ENCODE results near the gene SUSD1.

Gene SUSD1

GRCh38 chr9:112084907-112085306 lies 90.2 kb downstream of the SUSD1 start:
- Histone ChIP-seq H3K27ac (ENCODE audit: low read depth, low read length) (no peak overlapping the region), H2BK5ac (ENCODE audit: low read length) (no peak overlapping the region), H2AK5ac (ENCODE audit: low read length) (no peak overlapping the region), H3K4me3 (ENCODE audit: low read length) (no peak overlapping the region), H4K8ac (ENCODE audit: low read depth, low read length) (no peak overlapping the region), H3K4ac (ENCODE audit: low read depth, low read length) (no peak overlapping the region), H3K9ac (ENCODE audit: low read length) (no peak overlapping the region), H3K36me3 (ENCODE audit: control insufficient read depth, insufficient read depth, low read length) (no peaks in the 10 kb centered on the region), H3K23ac (ENCODE audit: low read length) (no peak overlapping the region), H3K4me2 (ENCODE audit: low read length) (no peak overlapping the region), H3K79me2 (ENCODE audit: control insufficient read depth, insufficient read depth, low read length) (no peaks in the 10 kb centered on the region), H3K79me1 (ENCODE audit: low read length) (no peaks in the 10 kb centered on the region), H3K27me3 (ENCODE audit: insufficient read depth, low read length, poor library complexity) (no peaks in the 10 kb centered on the region), H3K56ac (ENCODE audit: low read length) (no peak overlapping the region), H4K5ac (ENCODE audit: low read length) (no peak overlapping the region), H2BK120ac (ENCODE audit: low read depth, low read length) (no peak overlapping the region), H2BK15ac (replicated peaks; ENCODE audit: low read depth) (no peak overlapping the region), H3K4me1 (ENCODE audit: control insufficient read depth, low read depth, low read length) (no peaks in the 10 kb centered on the region), H3K18ac (ENCODE audit: low read length) (no peak overlapping the region)
- no CpG with 5 or more reads among the region's 2 CpGs for WGBS (ENCODE audit: extremely low coverage, insufficient coverage, low lambda C conversion rate)
- no peak for DNase-seq

GRCh38 chr9:112084334-112084733 lies 90.8 kb downstream of the SUSD1 start:
- WGBS (ENCODE audit: extremely low coverage, insufficient coverage, low lambda C conversion rate), result no CpG with 5 or more reads among the region's 3 CpGs
- Histone ChIP-seq H3K4me1 (ENCODE audit: control insufficient read depth, low read depth, low read length) (no peaks in the 10 kb centered on the region), H2BK15ac (replicated peaks; ENCODE audit: low read depth) (no peak overlapping the region), H3K79me2 (ENCODE audit: control insufficient read depth, insufficient read depth, low read length) (no peaks in the 10 kb centered on the region), H2AK5ac (ENCODE audit: low read length) (no peak overlapping the region), H3K56ac (ENCODE audit: low read length) (no peak overlapping the region), H3K36me3 (ENCODE audit: control insufficient read depth, insufficient read depth, low read length) (no peaks in the 10 kb centered on the region), H3K23ac (ENCODE audit: low read length) (no peak overlapping the region), H4K8ac (ENCODE audit: low read depth, low read length) (no peak overlapping the region), H3K9ac (ENCODE audit: low read length) (no peak overlapping the region), H3K18ac (ENCODE audit: low read length) (no peak overlapping the region), H3K27ac (ENCODE audit: low read depth, low read length) (no peak overlapping the region), H3K79me1 (ENCODE audit: low read length) (no peaks in the 10 kb centered on the region), H2BK5ac (ENCODE audit: low read length) (no peak overlapping the region), H2BK120ac (ENCODE audit: low read depth, low read length) (no peak overlapping the region), H3K27me3 (ENCODE audit: insufficient read depth, low read length, poor library complexity) (no peaks in the 10 kb centered on the region), H4K5ac (ENCODE audit: low read length) (no peak overlapping the region), H3K4me3 (ENCODE audit: low read length) (no peak overlapping the region), H3K4ac (ENCODE audit: low read depth, low read length) (no peak overlapping the region), H3K4me2 (ENCODE audit: low read length) (no peak overlapping the region)
- no peak for DNase-seq

GRCh38 chr9:112081918-112082729 lies 93.0 kb downstream of the SUSD1 start:
- Histone ChIP-seq H2BK5ac (ENCODE audit: low read length) (no peak overlapping the region), H4K8ac (ENCODE audit: low read depth, low read length) (no peak overlapping the region), H3K36me3 (ENCODE audit: control insufficient read depth, insufficient read depth, low read length) (no peaks in the 10 kb centered on the region), H3K18ac (ENCODE audit: low read length) (no peak overlapping the region), H2AK5ac (ENCODE audit: low read length) (no peak overlapping the region), H3K79me1 (ENCODE audit: low read length) (no peaks in the 10 kb centered on the region), H3K27ac (ENCODE audit: low read depth, low read length) (no peak overlapping the region), H2BK120ac (ENCODE audit: low read depth, low read length) (no peak overlapping the region), H3K56ac (ENCODE audit: low read length) (no peak overlapping the region), H3K4ac (ENCODE audit: low read depth, low read length) (no peak overlapping the region), H3K23ac (ENCODE audit: low read length) (no peak overlapping the region), H4K5ac (ENCODE audit: low read length) (no peak overlapping the region), H2BK15ac (replicated peaks; ENCODE audit: low read depth) (no peak overlapping the region), H3K4me1 (ENCODE audit: control insufficient read depth, low read depth, low read length) (no peaks in the 10 kb centered on the region), H3K79me2 (ENCODE audit: control insufficient read depth, insufficient read depth, low read length) (no peaks in the 10 kb centered on the region), H3K4me2 (ENCODE audit: low read length) (no peak overlapping the region), H3K9ac (ENCODE audit: low read length) (no peak overlapping the region), H3K27me3 (ENCODE audit: insufficient read depth, low read length, poor library complexity) (no peaks in the 10 kb centered on the region), H3K4me3 (ENCODE audit: low read length) (no peak overlapping the region)
- DNase-seq, result no peak
- no CpG with 5 or more reads among the region's 7 CpGs for WGBS (ENCODE audit: extremely low coverage, insufficient coverage, low lambda C conversion rate)

GRCh38 chr9:112080831-112081542 lies 94.1 kb downstream of the SUSD1 start:
- Histone ChIP-seq H3K56ac (ENCODE audit: low read length) (no peak overlapping the region), H3K9ac (ENCODE audit: low read length) (no peak overlapping the region), H3K4ac (ENCODE audit: low read depth, low read length) (no peak overlapping the region), H3K79me1 (ENCODE audit: low read length) (no peaks in the 10 kb centered on the region), H3K27ac (ENCODE audit: low read depth, low read length) (no peak overlapping the region), H3K27me3 (ENCODE audit: insufficient read depth, low read length, poor library complexity) (no peaks in the 10 kb centered on the region), H3K79me2 (ENCODE audit: control insufficient read depth, insufficient read depth, low read length) (no peaks in the 10 kb centered on the region), H3K23ac (ENCODE audit: low read length) (no peak overlapping the region), H3K4me1 (ENCODE audit: control insufficient read depth, low read depth, low read length) (no peaks in the 10 kb centered on the region), H2BK5ac (ENCODE audit: low read length) (no peak overlapping the region), H2BK15ac (replicated peaks; ENCODE audit: low read depth) (no peak overlapping the region), H3K4me3 (ENCODE audit: low read length) (no peak overlapping the region), H4K8ac (ENCODE audit: low read depth, low read length) (no peak overlapping the region), H2BK120ac (ENCODE audit: low read depth, low read length) (no peak overlapping the region), H3K18ac (ENCODE audit: low read length) (no peak overlapping the region), H4K5ac (ENCODE audit: low read length) (no peak overlapping the region), H3K36me3 (ENCODE audit: control insufficient read depth, insufficient read depth, low read length) (no peaks in the 10 kb centered on the region), H2AK5ac (ENCODE audit: low read length) (no peak overlapping the region), H3K4me2 (ENCODE audit: low read length) (no peak overlapping the region)
- no CpG with 5 or more reads among the region's 5 CpGs for WGBS (ENCODE audit: extremely low coverage, insufficient coverage, low lambda C conversion rate)
- no peak for DNase-seq

GRCh38 chr9:112078432-112078831 lies 96.7 kb downstream of the SUSD1 start:
- Histone ChIP-seq H3K23ac (ENCODE audit: low read length) (no peak overlapping the region), H3K79me1 (ENCODE audit: low read length) (no peaks in the 10 kb centered on the region), H4K5ac (ENCODE audit: low read length) (no peak overlapping the region), H3K18ac (ENCODE audit: low read length) (no peak overlapping the region), H2BK120ac (ENCODE audit: low read depth, low read length) (no peak overlapping the region), H3K56ac (ENCODE audit: low read length) (no peak overlapping the region), H3K4me1 (ENCODE audit: control insufficient read depth, low read depth, low read length) (no peaks in the 10 kb centered on the region), H2BK15ac (replicated peaks; ENCODE audit: low read depth) (no peak overlapping the region), H3K79me2 (ENCODE audit: control insufficient read depth, insufficient read depth, low read length) (no peaks in the 10 kb centered on the region), H3K4me2 (ENCODE audit: low read length) (no peak overlapping the region), H2BK5ac (ENCODE audit: low read length) (no peak overlapping the region), H2AK5ac (ENCODE audit: low read length) (no peak overlapping the region), H3K9ac (ENCODE audit: low read length) (no peak overlapping the region), H3K27me3 (ENCODE audit: insufficient read depth, low read length, poor library complexity) (no peaks in the 10 kb centered on the region), H3K36me3 (ENCODE audit: control insufficient read depth, insufficient read depth, low read length) (no peaks in the 10 kb centered on the region), H4K8ac (ENCODE audit: low read depth, low read length) (no peak overlapping the region), H3K4ac (ENCODE audit: low read depth, low read length) (no peak overlapping the region), H3K27ac (ENCODE audit: low read depth, low read length) (no peak overlapping the region), H3K4me3 (ENCODE audit: low read length) (no peak overlapping the region)
- no peak for DNase-seq
- WGBS (ENCODE audit: extremely low coverage, insufficient coverage, low lambda C conversion rate), result no CpG with 5 or more reads among the region's 6 CpGs

Measured in mesendoderm (in vitro differentiated cells).